Gastrocnemius medialis (tissue), 4 donors: ENCODE results near the gene GEMIN5. TPM values are rescaled to one million over a fixed set of nuclear protein-coding genes. Genes with fewer than 3 reads are reported as not detected.

Source experiments
- ATAC-seq, 2 donors: fragments of 150-250 bp; one replicate each; pipeline ENCODE4 v1.9.1; 2016
- DNase-seq, 2 donors: peaks; one replicate each; pipeline ENCODE4 v3.0.0-alpha.2; 2019
- H3K27ac ChIP-seq, 4 donors: fragments of 200-600 bp; sonication (generic); 1 replicate in 1 of 4; 2 replicates in 3 of 4; pipeline ENCODE4 v1.5.1; 2016 to 2018; ENCODE audit warnings: mild to moderate bottlenecking in 2 of 4, moderate library complexity in 1 of 4
- H3K27me3 ChIP-seq, 3 donors: fragments of 200-600 bp; sonication (generic) in 2 of 3; 1 replicate in 1 of 3; 2 replicates in 2 of 3; pipeline versions ENCODE4 v1.5.1 to v1.6.0; 2016 to 2019; ENCODE audit warnings: mild to moderate bottlenecking in 1 of 3, moderate library complexity in 1 of 3
- H3K36me3 ChIP-seq, 2 donors: fragments of 200-600 bp; sonication (generic) in 1 of 2; one replicate each; pipeline ENCODE4 v1.5.1; 2017 to 2018
- H3K4me1 ChIP-seq, 2 donors: fragments of 200-600 bp; sonication (generic) in 1 of 2; one replicate each; pipeline ENCODE4 v1.5.1; 2016 to 2017; ENCODE audit warnings: mild to moderate bottlenecking in 2 of 2
- H3K4me3 ChIP-seq, 4 donors: fragments of 200-600 bp; sonication (generic) in 3 of 4; 1 replicate in 1 of 4; 2 replicates in 3 of 4; pipeline ENCODE4 v1.5.1; 2016 to 2019; ENCODE audit warnings: mild to moderate bottlenecking in 2 of 4
- H3K9me3 ChIP-seq, 3 donors: fragments of 200-600 bp; sonication (generic) in 2 of 3; 1 replicate in 1 of 3; 2 replicates in 2 of 3; pipeline ENCODE4 v1.5.1; 2016 to 2019
- POLR2A ChIP-seq, 2 donors: fragments of 450-650 bp; IDR thresholded peaks; one replicate each; pipeline ENCODE4 v1.6.1; 2017; ENCODE audit warnings: antibody characterized with exemption in 2 of 2, mild to moderate bottlenecking in 2 of 2, moderate library complexity in 2 of 2
- in situ Hi-C, 4 donors: fragments of 200-750 bp; cut with MboI; loops; one replicate each; pipeline versions ENCODE4 v1.15.0 to v1.8.0; 2017; ENCODE audit warnings: low sequenced_read_pairs in 4 of 4
- intact Hi-C: fragments of 100-400 bp; cut with DNase I; formaldehyde crosslinking; loops from one replicate; pipeline ENCODE4 v1.15.1; 2023; ENCODE audit warnings: low total_unique reads
- total RNA-seq, 4 donors: library from RNA; depleted of rRNA; stranded (reverse); fragments of >200 nt; gene quantifications; one replicate each; pipeline versions ENCODE4 v1.1.0 to v1.2.3, GENCODE V29; 2016
- TF ChIP-seq, protein P1 (sequence below), 5 experiments: fragments of 450-650 bp in 3 of 5; fragments of 200-600 bp in 2 of 5; sonication (generic) in 2 of 5; IDR thresholded peaks in 4 of 5; conservative IDR thresholded peaks in 1 of 5; 1 replicate in 4 of 5; 2 replicates in 1 of 5; pipeline ENCODE4 v1.5.1; 2016 to 2019; ENCODE audit warnings: antibody characterized with exemption in 5 of 5, mild to moderate bottlenecking in 3 of 5, moderate library complexity in 3 of 5

GEMIN5 gene
- total RNA-seq, 4 donors from 2014 or later, result 17.4 to 25.3 (median 23.8) TPM

GRCh38 chr5:154849264-154849785 lies 88.7 kb downstream of the GEMIN5 start:
- peak overlapping the region; percentile 61 to 84 (median 77) for H3K27ac ChIP-seq
- no peak for DNase-seq
- no peak for ATAC-seq
- no peaks in the 10 kb centered on the region for H3K36me3 ChIP-seq
- intact Hi-C loops (no loop called here), in situ Hi-C loops (no loop called here)
- peaks cover 26 to 27% of the 10 kb centered on the region in 2 donors for H3K4me1 ChIP-seq
- peak overlapping the region; percentile 47 to 65 (median 56) for H3K4me3 ChIP-seq
- H3K27me3 ChIP-seq, result no peaks in the 10 kb centered on the region
- no peaks in the 10 kb centered on the region for H3K9me3 ChIP-seq
- TF ChIP-seq, protein P1, sequence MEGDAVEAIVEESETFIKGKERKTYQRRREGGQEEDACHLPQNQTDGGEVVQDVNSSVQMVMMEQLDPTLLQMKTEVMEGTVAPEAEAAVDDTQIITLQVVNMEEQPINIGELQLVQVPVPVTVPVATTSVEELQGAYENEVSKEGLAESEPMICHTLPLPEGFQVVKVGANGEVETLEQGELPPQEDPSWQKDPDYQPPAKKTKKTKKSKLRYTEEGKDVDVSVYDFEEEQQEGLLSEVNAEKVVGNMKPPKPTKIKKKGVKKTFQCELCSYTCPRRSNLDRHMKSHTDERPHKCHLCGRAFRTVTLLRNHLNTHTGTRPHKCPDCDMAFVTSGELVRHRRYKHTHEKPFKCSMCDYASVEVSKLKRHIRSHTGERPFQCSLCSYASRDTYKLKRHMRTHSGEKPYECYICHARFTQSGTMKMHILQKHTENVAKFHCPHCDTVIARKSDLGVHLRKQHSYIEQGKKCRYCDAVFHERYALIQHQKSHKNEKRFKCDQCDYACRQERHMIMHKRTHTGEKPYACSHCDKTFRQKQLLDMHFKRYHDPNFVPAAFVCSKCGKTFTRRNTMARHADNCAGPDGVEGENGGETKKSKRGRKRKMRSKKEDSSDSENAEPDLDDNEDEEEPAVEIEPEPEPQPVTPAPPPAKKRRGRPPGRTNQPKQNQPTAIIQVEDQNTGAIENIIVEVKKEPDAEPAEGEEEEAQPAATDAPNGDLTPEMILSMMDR (IDR thresholded peaks at IDR 0.05 in 4 of 5, conservative IDR thresholded peaks at IDR 0.05 in 1 of 5), result no peak
- no peak for TF ChIP-seq POLR2A (IDR thresholded peaks at IDR 0.05)

- no peak for ATAC-seq
- no peak overlapping the region for H3K4me3 ChIP-seq
- H3K27me3 ChIP-seq, result no peaks in the 10 kb centered on the region
- H3K36me3 ChIP-seq, result no peaks in the 10 kb centered on the region
- no peak overlapping the region for H3K27ac ChIP-seq
- TF ChIP-seq POLR2A (IDR thresholded peaks at IDR 0.05), result no peak
- TF ChIP-seq, protein P1 (IDR thresholded peaks at IDR 0.05 in 4 of 5, conservative IDR thresholded peaks at IDR 0.05 in 1 of 5), result no peak
- in situ Hi-C loops, result no loop called here
- H3K4me1 ChIP-seq, result peaks cover 11 to 12% of the 10 kb centered on the region in 2 donors
- DNase-seq, result no peak
- intact Hi-C loops, result no loop called here
- no peaks in the 10 kb centered on the region for H3K9me3 ChIP-seq
These were observed 93.2 kb downstream of the GEMIN5 start for GRCh38 chr5:154844809-154845208.

GRCh38 chr5:154842689-154843530 lies 95.1 kb downstream of the GEMIN5 start:
- no peak for TF ChIP-seq POLR2A (IDR thresholded peaks at IDR 0.05)
- TF ChIP-seq, protein P1 (IDR thresholded peaks at IDR 0.05 in 4 of 5, conservative IDR thresholded peaks at IDR 0.05 in 1 of 5), result no peak
- no peak for ATAC-seq
- in situ Hi-C loops, result no loop called here
- Histone ChIP-seq H3K36me3 (no peaks in the 10 kb centered on the region), H3K4me1 (peaks cover 0 to 1% of the 10 kb centered on the region in 2 donors), H3K9me3 (no peaks in the 10 kb centered on the region), H3K27me3 (no peaks in the 10 kb centered on the region), H3K27ac (no peak overlapping the region), H3K4me3 (no peak overlapping the region)
- intact Hi-C loops, result no loop called here
- DNase-seq, result no peak

GRCh38 chr5:154841273-154841661 lies 96.7 kb downstream of the GEMIN5 start:
- H3K27ac ChIP-seq, result no peak overlapping the region
- no peaks in the 10 kb centered on the region for H3K4me1 ChIP-seq
- H3K36me3 ChIP-seq, result no peaks in the 10 kb centered on the region
- no peaks in the 10 kb centered on the region for H3K27me3 ChIP-seq
- ATAC-seq (no peak), DNase-seq (no peak)
- no peak overlapping the region for H3K4me3 ChIP-seq
- no peaks in the 10 kb centered on the region for H3K9me3 ChIP-seq
- in situ Hi-C loops (no loop called here), intact Hi-C loops (no loop called here)
- no peak for TF ChIP-seq POLR2A (IDR thresholded peaks at IDR 0.05)
- TF ChIP-seq, protein P1 (IDR thresholded peaks at IDR 0.05 in 4 of 5, conservative IDR thresholded peaks at IDR 0.05 in 1 of 5), result no peak
